ENCODE data around the gene OASL.
A peak's percentile ranks its signal among the peaks of the same experiment; 100 is the strongest.

OASL gene

DNA sequence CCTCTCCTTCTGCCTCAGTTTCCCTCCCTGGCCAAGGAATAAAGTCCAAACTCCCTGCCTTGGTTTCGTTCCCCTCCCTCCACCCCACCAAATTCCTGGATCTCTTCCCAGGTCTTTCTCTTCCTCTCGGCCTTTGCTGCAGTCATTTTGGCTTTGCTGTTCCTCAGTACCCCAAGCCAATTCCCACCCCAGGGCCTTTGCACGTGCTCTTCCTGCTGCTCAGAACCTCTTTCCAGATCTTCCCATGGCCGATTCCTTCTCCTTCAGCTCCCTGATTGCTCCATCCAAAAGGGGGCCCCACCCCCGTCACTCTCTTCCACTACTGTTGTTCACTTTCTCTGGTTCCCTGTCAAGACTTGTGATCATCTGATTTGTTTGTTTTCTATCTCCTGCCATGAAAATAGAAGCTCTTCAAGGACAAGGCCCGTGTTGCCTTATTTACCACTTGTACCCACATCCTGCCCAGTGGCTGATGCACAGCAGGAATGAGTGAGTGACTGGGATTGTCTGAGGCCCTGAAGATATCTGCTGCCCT is 57.6 kb downstream of the OASL start:
- no peaks in the 10 kb centered on the region for H3K36me3 ChIP-seq (ENCODE audit: control insufficient read depth, insufficient read depth, low read length)
- H3K27me3 ChIP-seq (replicated peaks; ENCODE audit: control insufficient read depth, insufficient read depth, low read length, poor library complexity, severe bottlenecking) = no peaks in the 10 kb centered on the region
- H3K27ac ChIP-seq (ENCODE audit: insufficient read depth, low read length, poor library complexity, severe bottlenecking) = no peak overlapping the region
- H3K4me1 ChIP-seq (ENCODE audit: control insufficient read depth, insufficient read depth, low read length, poor library complexity, severe bottlenecking) = no peaks in the 10 kb centered on the region
- no peaks in the 10 kb centered on the region for H3K9me3 ChIP-seq (ENCODE audit: control insufficient read depth, low read length)
- no peak overlapping the region for H3K4me3 ChIP-seq (ENCODE audit: insufficient read depth, low read depth, low read length, poor library complexity, severe bottlenecking)
- DNase-seq = no peak

DNA sequence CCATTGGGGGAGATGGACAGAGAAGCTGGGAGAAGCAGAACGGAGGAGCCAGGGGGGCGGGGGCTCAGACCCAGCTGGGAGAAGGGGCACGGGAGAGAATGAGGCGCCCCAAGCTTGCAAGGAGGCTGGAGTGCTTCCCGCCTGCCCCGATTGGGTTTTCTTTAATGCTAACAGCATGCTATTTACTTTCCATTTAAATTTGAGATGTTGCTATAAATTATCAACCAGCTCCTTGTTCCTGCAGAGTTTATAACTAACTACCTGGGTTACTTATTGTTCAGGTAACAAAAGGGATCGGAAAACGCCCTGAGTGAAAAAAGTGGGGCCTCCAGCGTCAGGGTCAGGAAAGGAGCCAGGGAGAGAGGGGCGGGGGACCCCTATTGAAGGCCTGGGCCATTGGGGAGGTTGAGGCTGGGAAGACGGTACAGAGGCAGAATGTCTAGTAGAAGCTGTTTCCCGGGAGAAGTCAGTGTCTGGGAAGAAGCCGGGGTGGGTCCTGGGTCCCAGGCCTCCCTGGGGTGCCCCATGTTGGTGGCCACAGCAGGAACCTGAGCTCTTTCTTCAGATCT is 58.2 kb downstream of the OASL start:
- DNase-seq = no peak
- Histone ChIP-seq H3K4me1 (ENCODE audit: control insufficient read depth, insufficient read depth, low read length, poor library complexity, severe bottlenecking) (no peaks in the 10 kb centered on the region), H3K27me3 (replicated peaks; ENCODE audit: control insufficient read depth, insufficient read depth, low read length, poor library complexity, severe bottlenecking) (no peaks in the 10 kb centered on the region), H3K4me3 (ENCODE audit: insufficient read depth, low read depth, low read length, poor library complexity, severe bottlenecking) (no peak overlapping the region), H3K27ac (ENCODE audit: insufficient read depth, low read length, poor library complexity, severe bottlenecking) (no peak overlapping the region), H3K36me3 (ENCODE audit: control insufficient read depth, insufficient read depth, low read length) (no peaks in the 10 kb centered on the region), H3K9me3 (ENCODE audit: control insufficient read depth, low read length) (no peaks in the 10 kb centered on the region)

DNA sequence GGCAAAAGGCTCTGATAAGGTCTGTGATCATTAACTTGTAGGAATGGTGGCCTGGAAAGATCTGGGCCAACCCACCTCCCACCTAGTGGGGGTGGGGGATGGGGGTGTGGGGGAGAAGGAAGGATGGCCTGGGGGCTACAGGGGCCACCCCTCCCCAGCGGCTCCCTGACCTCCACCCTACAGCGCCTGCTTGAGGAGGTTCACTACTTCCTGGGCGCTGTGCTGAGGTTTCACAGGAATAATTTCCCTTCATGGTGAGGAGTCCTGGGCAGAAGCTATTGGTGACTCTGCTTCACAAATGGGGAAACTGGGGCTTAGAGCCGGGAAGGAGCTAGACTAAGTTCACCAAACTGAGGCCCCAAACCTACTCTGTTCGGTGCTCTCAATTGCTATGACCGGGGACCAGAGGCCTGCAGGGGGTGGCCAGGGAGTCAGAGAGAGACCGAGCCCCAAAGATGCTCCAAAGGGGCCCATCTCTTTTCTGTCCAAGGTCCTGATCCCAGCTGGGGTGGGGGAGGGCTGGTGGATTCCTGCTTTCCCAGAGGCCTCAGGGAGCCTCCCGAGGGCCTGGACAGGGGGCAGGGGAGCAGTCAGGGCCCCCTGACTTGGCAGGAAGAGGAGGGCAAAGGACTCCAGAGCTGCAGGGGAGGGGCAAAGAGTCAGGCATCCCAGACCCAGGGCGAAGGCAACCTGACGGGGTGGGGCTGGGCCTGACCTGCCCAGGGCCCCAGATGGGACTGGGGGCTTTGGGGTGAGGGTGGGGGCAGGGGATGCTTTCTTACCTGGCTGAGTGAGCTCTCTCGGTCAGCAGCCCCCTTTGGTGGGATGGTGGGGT is 59.0 kb downstream of the OASL start:
- H3K27ac ChIP-seq (ENCODE audit: insufficient read depth, low read length, poor library complexity, severe bottlenecking) = no peak overlapping the region
- H3K36me3 ChIP-seq (ENCODE audit: control insufficient read depth, insufficient read depth, low read length) = no peaks in the 10 kb centered on the region
- no peaks in the 10 kb centered on the region for H3K9me3 ChIP-seq (ENCODE audit: control insufficient read depth, low read length)
- no peaks in the 10 kb centered on the region for H3K27me3 ChIP-seq (replicated peaks; ENCODE audit: control insufficient read depth, insufficient read depth, low read length, poor library complexity, severe bottlenecking)
- no peak for DNase-seq
- no peak overlapping the region for H3K4me3 ChIP-seq (ENCODE audit: insufficient read depth, low read depth, low read length, poor library complexity, severe bottlenecking)
- no peaks in the 10 kb centered on the region for H3K4me1 ChIP-seq (ENCODE audit: control insufficient read depth, insufficient read depth, low read length, poor library complexity, severe bottlenecking)

DNA sequence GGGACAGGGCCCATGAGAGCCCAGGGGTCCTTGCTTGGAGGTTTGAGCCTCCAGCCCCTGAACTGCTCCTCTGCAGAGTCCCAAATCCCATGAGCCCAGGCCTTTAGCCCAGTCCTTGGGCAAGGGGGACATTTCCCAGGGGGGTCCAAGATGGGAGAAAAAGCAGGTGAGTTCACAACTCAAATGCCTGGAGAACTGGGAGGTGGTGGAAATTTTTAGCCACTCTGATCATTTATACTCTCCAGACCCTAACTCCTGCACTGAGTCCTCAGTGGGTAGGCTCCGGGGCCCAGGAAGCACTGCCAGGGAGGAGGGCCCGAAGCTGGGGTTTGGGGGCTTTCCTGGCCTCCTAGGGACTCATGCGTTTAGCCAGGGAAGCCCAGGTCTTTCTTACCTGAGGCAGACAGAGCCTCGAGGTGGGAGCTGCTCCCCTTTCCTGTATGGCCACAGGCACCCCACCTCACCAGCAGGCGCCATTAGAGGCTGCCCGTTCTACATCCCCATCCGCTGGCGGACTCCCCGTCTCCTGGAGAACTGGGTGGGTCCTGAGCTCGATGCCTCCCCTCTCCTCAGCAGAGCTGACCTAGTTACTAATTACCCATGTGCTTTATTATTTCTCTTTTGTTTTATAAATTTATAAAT is 59.7 kb downstream of the OASL start:
- Histone ChIP-seq H3K9me3 (ENCODE audit: control insufficient read depth, low read length) (no peaks in the 10 kb centered on the region), H3K27ac (ENCODE audit: insufficient read depth, low read length, poor library complexity, severe bottlenecking) (no peak overlapping the region), H3K4me1 (ENCODE audit: control insufficient read depth, insufficient read depth, low read length, poor library complexity, severe bottlenecking) (no peaks in the 10 kb centered on the region), H3K36me3 (ENCODE audit: control insufficient read depth, insufficient read depth, low read length) (no peaks in the 10 kb centered on the region), H3K4me3 (ENCODE audit: insufficient read depth, low read depth, low read length, poor library complexity, severe bottlenecking) (no peak overlapping the region), H3K27me3 (replicated peaks; ENCODE audit: control insufficient read depth, insufficient read depth, low read length, poor library complexity, severe bottlenecking) (no peaks in the 10 kb centered on the region)
- no peak for DNase-seq

DNA sequence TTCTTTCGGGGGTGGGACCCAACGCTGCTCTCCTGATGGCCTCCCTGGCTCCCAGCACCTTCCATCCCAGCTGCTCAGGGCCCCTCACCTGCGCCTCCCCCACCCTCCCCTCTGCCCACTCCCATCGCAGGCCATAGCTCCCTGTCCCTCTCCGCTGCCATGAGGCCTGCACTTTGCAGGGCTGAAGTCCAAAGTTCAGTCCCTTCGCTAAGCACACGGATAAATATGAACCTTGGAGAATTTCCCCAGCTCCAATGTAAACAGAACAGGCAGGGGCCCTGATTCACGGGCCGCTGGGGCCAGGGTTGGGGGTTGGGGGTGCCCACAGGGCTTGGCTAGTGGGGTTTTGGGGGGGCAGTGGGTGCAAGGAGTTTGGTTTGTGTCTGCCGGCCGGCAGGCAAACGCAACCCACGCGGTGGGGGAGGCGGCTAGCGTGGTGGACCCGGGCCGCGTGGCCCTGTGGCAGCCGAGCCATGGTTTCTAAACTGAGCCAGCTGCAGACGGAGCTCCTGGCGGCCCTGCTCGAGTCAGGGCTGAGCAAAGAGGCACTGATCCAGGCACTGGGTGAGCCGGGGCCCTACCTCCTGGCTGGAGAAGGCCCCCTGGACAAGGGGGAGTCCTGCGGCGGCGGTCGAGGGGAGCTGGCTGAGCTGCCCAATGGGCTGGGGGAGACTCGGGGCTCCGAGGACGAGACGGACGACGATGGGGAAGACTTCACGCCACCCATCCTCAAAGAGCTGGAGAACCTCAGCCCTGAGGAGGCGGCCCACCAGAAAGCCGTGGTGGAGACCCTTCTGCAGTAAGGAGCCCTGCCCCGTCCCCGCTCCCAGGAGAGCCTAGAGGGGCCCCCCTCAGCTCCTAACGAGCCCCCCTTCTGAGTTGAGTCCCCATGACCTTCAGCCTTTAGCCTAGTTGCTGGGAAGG is 60.5 kb downstream of the OASL start, which contains the start of gene HNF1A:
Gene HNF1A (plus strand): TSS at position 248 of the 924 bp plus-strand sequence. CDS start 226 bp downstream, at position 474.
- no peaks in the 10 kb centered on the region for H3K4me1 ChIP-seq (ENCODE audit: control insufficient read depth, insufficient read depth, low read length, poor library complexity, severe bottlenecking)
- no peaks in the 10 kb centered on the region for H3K27me3 ChIP-seq (replicated peaks; ENCODE audit: control insufficient read depth, insufficient read depth, low read length, poor library complexity, severe bottlenecking)
- no peak within 1 kb of the TSS for H3K4me3 ChIP-seq (ENCODE audit: insufficient read depth, low read depth, low read length, poor library complexity, severe bottlenecking)
- no peak for DNase-seq
- no peaks in the 10 kb centered on the region for H3K9me3 ChIP-seq (ENCODE audit: control insufficient read depth, low read length)
- no peaks in the 10 kb centered on the region for H3K36me3 ChIP-seq (ENCODE audit: control insufficient read depth, insufficient read depth, low read length)
- no peak within 1 kb of the TSS for H3K27ac ChIP-seq (ENCODE audit: insufficient read depth, low read length, poor library complexity, severe bottlenecking)

DNA sequence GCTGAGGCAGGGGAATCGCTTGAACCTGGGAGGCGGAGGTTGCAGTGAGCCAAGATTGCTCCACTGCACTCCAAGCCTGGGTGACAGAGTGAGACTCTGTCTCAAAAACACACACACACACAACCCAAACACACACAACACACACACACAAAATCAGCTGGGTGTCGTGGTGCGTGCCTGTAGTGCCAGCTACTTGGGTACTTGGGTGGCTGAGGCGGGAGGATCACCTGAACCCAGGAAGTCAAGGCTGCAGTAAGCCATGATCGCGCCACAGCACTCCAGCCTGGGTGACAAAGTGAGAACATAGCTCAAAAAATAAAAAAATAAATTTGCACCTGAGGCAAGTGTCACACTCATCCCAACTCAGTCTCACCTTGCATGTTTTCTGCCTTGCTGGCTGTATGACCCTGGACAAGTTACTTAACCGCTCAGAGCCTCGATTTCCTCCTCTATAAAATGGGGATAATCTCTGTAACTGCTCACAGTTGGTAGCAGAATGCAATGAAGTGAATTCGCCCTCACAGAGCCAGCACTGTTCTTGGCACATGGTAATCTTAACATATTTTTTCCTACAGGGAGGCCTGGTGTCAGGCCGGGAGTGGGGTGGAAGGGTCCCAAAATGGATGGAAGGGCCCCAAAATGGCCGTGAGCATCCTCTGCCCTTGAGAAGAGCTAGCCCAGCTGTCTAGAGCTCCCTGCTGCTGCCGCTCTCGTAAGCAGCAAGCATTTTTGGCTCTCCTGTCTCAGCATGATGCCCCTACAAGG is 61.3 kb downstream of the OASL start:
- no peaks in the 10 kb centered on the region for H3K9me3 ChIP-seq (ENCODE audit: control insufficient read depth, low read length)
- no peak overlapping the region for H3K4me3 ChIP-seq (ENCODE audit: insufficient read depth, low read depth, low read length, poor library complexity, severe bottlenecking)
- no peaks in the 10 kb centered on the region for H3K36me3 ChIP-seq (ENCODE audit: control insufficient read depth, insufficient read depth, low read length)
- DNase-seq = no peak
- H3K4me1 ChIP-seq (ENCODE audit: control insufficient read depth, insufficient read depth, low read length, poor library complexity, severe bottlenecking) = no peaks in the 10 kb centered on the region
- H3K27ac ChIP-seq (ENCODE audit: insufficient read depth, low read length, poor library complexity, severe bottlenecking) = no peak overlapping the region
- H3K27me3 ChIP-seq (replicated peaks; ENCODE audit: control insufficient read depth, insufficient read depth, low read length, poor library complexity, severe bottlenecking) = no peaks in the 10 kb centered on the region

DNA sequence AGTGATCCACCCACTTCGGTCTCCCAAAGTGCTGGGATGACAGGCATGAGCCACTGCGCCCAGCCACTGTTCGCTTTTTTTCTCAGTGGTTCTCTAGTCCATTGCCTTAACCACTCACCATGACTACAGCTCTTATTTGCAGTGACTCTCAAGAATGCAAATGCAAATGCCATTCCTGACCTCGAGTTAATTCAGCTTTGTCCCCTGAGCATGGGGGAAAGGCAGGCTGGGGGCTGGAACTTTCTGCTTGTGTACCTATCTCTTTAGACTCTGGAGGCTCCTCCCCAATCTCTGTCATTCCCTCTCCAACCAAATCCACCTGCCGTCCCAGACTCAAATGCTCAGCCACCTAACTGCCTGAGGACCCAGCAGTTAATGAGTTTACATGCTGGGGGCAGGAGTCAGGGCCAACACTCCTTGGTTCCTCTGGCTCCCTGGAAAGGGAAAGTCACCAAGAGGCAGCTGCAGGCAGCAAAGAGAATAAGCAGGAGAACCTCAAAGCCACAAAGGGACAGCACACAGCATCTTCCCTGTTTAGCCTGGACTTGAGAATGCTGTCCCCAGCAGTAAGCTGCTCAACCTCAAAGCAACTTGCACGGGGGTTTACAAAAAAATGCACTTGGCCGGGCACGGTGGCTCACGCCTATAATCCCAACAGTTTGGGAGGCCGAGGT is 66.0 kb downstream of the OASL start:
- Histone ChIP-seq H3K27me3 (replicated peaks; ENCODE audit: control insufficient read depth, insufficient read depth, low read length, poor library complexity, severe bottlenecking) (no peaks in the 10 kb centered on the region), H3K4me1 (ENCODE audit: control insufficient read depth, insufficient read depth, low read length, poor library complexity, severe bottlenecking) (no peaks in the 10 kb centered on the region), H3K9me3 (ENCODE audit: control insufficient read depth, low read length) (no peaks in the 10 kb centered on the region), H3K36me3 (ENCODE audit: control insufficient read depth, insufficient read depth, low read length) (no peaks in the 10 kb centered on the region), H3K27ac (ENCODE audit: insufficient read depth, low read length, poor library complexity, severe bottlenecking) (no peak overlapping the region), H3K4me3 (ENCODE audit: insufficient read depth, low read depth, low read length, poor library complexity, severe bottlenecking) (no peak overlapping the region)
- no peak for DNase-seq

DNA sequence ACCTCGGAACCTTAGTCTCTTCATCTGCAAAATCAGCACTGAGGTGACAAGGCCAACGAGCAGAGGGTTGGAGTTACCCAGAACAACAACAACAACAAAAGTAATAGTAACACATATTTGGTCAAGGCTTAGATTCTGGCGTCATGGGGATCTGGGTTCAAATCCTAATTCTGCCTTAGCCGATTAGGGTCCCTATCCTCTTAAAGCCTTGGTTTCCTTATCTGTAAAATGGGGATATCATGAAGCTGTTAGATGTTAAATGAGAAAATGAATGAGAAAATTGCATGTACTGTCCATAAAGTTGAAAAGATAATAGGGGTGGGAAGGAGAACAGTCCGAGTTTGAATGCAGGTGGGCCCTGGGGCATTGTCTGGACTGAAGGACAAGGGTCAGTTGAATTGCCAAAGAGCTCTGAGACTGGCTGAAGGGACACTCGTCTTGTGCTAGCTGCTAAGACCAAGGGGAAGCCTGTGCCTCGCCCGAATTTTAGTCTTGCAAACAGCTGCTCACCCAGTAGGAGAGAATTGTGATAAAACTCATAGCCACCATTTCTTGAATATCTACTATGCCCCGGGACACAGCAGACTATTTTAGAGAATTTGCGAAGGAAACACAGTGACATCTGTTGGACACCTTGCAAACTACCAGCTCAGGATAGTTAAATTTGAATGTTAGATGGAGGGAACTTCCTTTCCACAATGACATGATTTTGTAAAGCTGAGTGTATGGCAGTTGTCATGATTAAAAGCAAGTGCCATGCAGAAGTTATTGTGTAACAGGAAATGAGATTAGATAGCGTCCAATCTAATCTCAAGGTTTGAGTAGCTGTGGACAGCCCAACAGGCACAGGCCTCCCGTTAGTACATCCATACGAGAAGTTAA is 67.5 kb downstream of the OASL start:
- Histone ChIP-seq H3K36me3 (ENCODE audit: control insufficient read depth, insufficient read depth, low read length) (no peaks in the 10 kb centered on the region), H3K27me3 (replicated peaks; ENCODE audit: control insufficient read depth, insufficient read depth, low read length, poor library complexity, severe bottlenecking) (no peaks in the 10 kb centered on the region), H3K4me1 (ENCODE audit: control insufficient read depth, insufficient read depth, low read length, poor library complexity, severe bottlenecking) (no peaks in the 10 kb centered on the region), H3K27ac (ENCODE audit: insufficient read depth, low read length, poor library complexity, severe bottlenecking) (no peak overlapping the region), H3K4me3 (ENCODE audit: insufficient read depth, low read depth, low read length, poor library complexity, severe bottlenecking) (no peak overlapping the region), H3K9me3 (ENCODE audit: control insufficient read depth, low read length) (no peaks in the 10 kb centered on the region)
- DNase-seq = peak in 1 of 3 donors; percentile 12
